HepG2 (cell line): ENCODE data around the gene AEBP1. TPM values are rescaled to one million over a fixed set of nuclear protein-coding genes. Genes with fewer than 3 reads are reported as not detected.

Source experiments
- CCAR2 ChIP-seq: fragments of 200-400 bp; formaldehyde crosslinking; optimal IDR thresholded peaks from 2 replicates; pipeline ENCODE3; 2018; ENCODE audit warnings: low read depth, mild to moderate bottlenecking, low read length, moderate library complexity
- ETV5 ChIP-seq: IDR thresholded peaks from 2 replicates; pipeline ENCODE4 v1.6.1; 2018; ENCODE audit warnings: missing biosample characterization, missing genetic modification reagents, inconsistent platforms, borderline replicate concordance
- FUBP1 ChIP-seq: sonication (generic); formaldehyde crosslinking; IDR thresholded peaks from 2 replicates; pipeline ENCODE4 v1.5.1; 2020; ENCODE audit warnings: missing genetic modification reagents, mild to moderate bottlenecking, borderline replicate concordance
- KLF9 ChIP-seq: IDR thresholded peaks from 2 replicates; pipeline ENCODE4 v1.6.1; 2016; ENCODE audit warnings: low read depth
- PAXIP1 ChIP-seq: sonication (generic); formaldehyde crosslinking; conservative IDR thresholded peaks from 2 replicates; pipeline ENCODE4 v1.4.0; 2020; ENCODE audit warnings: mild to moderate bottlenecking, missing genetic modification reagents, moderate library complexity
- ZNF234 ChIP-seq: sonication (generic); formaldehyde crosslinking; conservative IDR thresholded peaks from 2 replicates; pipeline ENCODE4 v1.5.1; 2020; ENCODE audit warnings: mild to moderate bottlenecking, missing genetic modification reagents
- ZNF274 ChIP-seq: sonication (generic); formaldehyde crosslinking; IDR thresholded peaks from 2 replicates; pipeline ENCODE4 v1.5.1; 2020; ENCODE audit warnings: mild to moderate bottlenecking, missing genetic modification reagents
- ZNF589 ChIP-seq: sonication (generic); formaldehyde crosslinking; conservative IDR thresholded peaks from 2 replicates; pipeline ENCODE4 v1.8.0; 2022; ENCODE audit warnings: mild to moderate bottlenecking, moderate library complexity, missing genetic modification reagents
- ZNF83 ChIP-seq: sonication (generic); formaldehyde crosslinking; IDR thresholded peaks from 2 replicates; pipeline ENCODE4 v1.4.0; 2020; ENCODE audit warnings: missing genetic modification reagents, mild to moderate bottlenecking, borderline replicate concordance
- polyA plus RNA-seq, 8 experiments: library from polyadenylated mRNA; depleted of rRNA in 3 of 8; stranded (reverse) in 7 of 8; unstranded in 1 of 8; fragments of >200 nt; fragmentation: Illumina TruSeq in 4 of 8; extraction: Trizol in 4 of 8; gene quantifications; 2 replicates each; pipeline versions ENCODE4 v1.2.1 to v1.2.3, GENCODE V29; 2011 to 2016; ENCODE audit warnings: low read depth in 4 of 8, missing spikeins in 1 of 8, mixed read lengths in 1 of 8; ENCODE audit not compliant: insufficient read depth in 1 of 8
- total RNA-seq, 5 experiments: library from RNA; depleted of rRNA; stranded (reverse); fragments of >200 nt; fragmentation: Illumina TruSeq; extraction: Trizol; gene quantifications; 2 replicates each; pipeline ENCODE4 v1.2.3, GENCODE V29; 2016; ENCODE audit warnings: low read depth in 1 of 5

The AEBP1 gene
- total and polyA plus RNA-seq, 2 of the 13 experiments (the other 11 are each of a cell fraction or from before 2014, with no cell fraction given), result 0.22 to 0.55 TPM

- TF ChIP-seq ZNF83 (CRISPR knock-in tag) (no peak), PAXIP1 (CRISPR knock-in tag) (no peak), KLF9 (CRISPR knock-in tag) (no peak), ZNF589 (CRISPR knock-in tag) (no peak), ZNF234 (CRISPR knock-in tag) (no peak), CCAR2 (no peak), ETV5 (CRISPR knock-in tag) (no peak), FUBP1 (no peak), ZNF274 (no peak)
Observed at GRCh38 chr7:44140341-44140740, 36.2 kb downstream of the AEBP1 start (continued).
